ENCODE measurements around the gene ADORA1.

The ADORA1 gene

GRCh38 chr1:203171341-203172183 lies 44.0 kb downstream of the ADORA1 start:
- Histone ChIP-seq H2AFZ (ENCODE audit: low read depth, low read length) (no peak overlapping the region), H3K9me3 (ENCODE audit: control insufficient read depth, low read length) (no peaks in the 10 kb centered on the region), H3K4me2 (ENCODE audit: low read length, poor library complexity, severe bottlenecking) (no peak overlapping the region), H2BK15ac (ENCODE audit: low read depth, poor library complexity, severe bottlenecking) (no peak overlapping the region), H3K9ac (ENCODE audit: low read length) (no peak overlapping the region), H3K79me1 (replicated peaks; ENCODE audit: low read length, poor library complexity, severe bottlenecking) (peaks cover 10% of the 10 kb centered on the region), H3K4ac (ENCODE audit: low read depth in 1 of 2, low read length in 2 of 2) (no peak overlapping the region), H2BK12ac (ENCODE audit: low read length in 2 of 2) (no peak overlapping the region), H4K8ac (ENCODE audit: low read length) (no peak overlapping the region), H3K4me1 (ENCODE audit: control insufficient read depth, insufficient read depth, low read depth, low read length) (peaks cover 41% of the 10 kb centered on the region), H3K27me3 (ENCODE audit: control insufficient read depth in 1 of 2, insufficient read depth in 1 of 2, low read length in 2 of 2) (no peaks in the 10 kb centered on the region), H3K36me3 (ENCODE audit: control insufficient read depth in 1 of 2, insufficient read depth in 2 of 2, low read depth in 1 of 2, low read length in 2 of 2) (peaks cover 0 to 36% of the 10 kb centered on the region in 2 experiments), H3K4me3 (ENCODE audit: insufficient read depth in 1 of 2, low read depth in 1 of 2, low read length in 2 of 2) (no peak overlapping the region), H3K14ac (ENCODE audit: low read length in 2 of 2) (no peak overlapping the region), H2BK5ac (ENCODE audit: low read depth, low read length, poor library complexity, severe bottlenecking) (peak overlapping the region; percentile 67), H4K91ac (ENCODE audit: low read length) (peak overlapping the region; percentile 45), H3K18ac (ENCODE audit: low read depth in 1 of 2, low read length in 2 of 2) (peak overlapping the region in 1 of 2 experiments; percentile 37), H3K23ac (ENCODE audit: low read length in 2 of 2) (no peak overlapping the region), H2BK120ac (ENCODE audit: low read depth, low read length) (peak overlapping the region; percentile 12), H3K27ac (ENCODE audit: low read length, poor library complexity, severe bottlenecking) (no peak overlapping the region), H2AK5ac (ENCODE audit: low read length, severe bottlenecking) (peak overlapping the region; percentile 32)
- WGBS: 96% methylated on average over 20 of the region's 22 CpGs
- no peak for DNase-seq

- 66% methylated on average over 8 of the region's 8 CpGs for WGBS
These were observed 44.9 kb downstream of the ADORA1 start for GRCh38 chr1:203172184-203173010.

GRCh38 chr1:203173011-203173555 lies 45.6 kb downstream of the ADORA1 start:
- Histone ChIP-seq H4K8ac (ENCODE audit: low read length) (no peak overlapping the region), H3K36me3 (ENCODE audit: control insufficient read depth in 1 of 2, insufficient read depth in 2 of 2, low read depth in 1 of 2, low read length in 2 of 2) (peaks cover 0 to 22% of the 10 kb centered on the region in 2 experiments), H3K27ac (ENCODE audit: low read length, poor library complexity, severe bottlenecking) (no peak overlapping the region), H2BK5ac (ENCODE audit: low read depth, low read length, poor library complexity, severe bottlenecking) (no peak overlapping the region), H3K4me2 (ENCODE audit: low read length, poor library complexity, severe bottlenecking) (no peak overlapping the region), H2BK12ac (ENCODE audit: low read length in 2 of 2) (peak overlapping the region; percentile 15 to 35), H3K14ac (ENCODE audit: low read length in 2 of 2) (no peak overlapping the region), H2AFZ (ENCODE audit: low read depth, low read length) (no peak overlapping the region), H3K9me3 (ENCODE audit: control insufficient read depth, low read length) (no peaks in the 10 kb centered on the region), H3K18ac (ENCODE audit: low read depth in 1 of 2, low read length in 2 of 2) (no peak overlapping the region), H3K27me3 (ENCODE audit: control insufficient read depth in 1 of 2, insufficient read depth in 1 of 2, low read length in 2 of 2) (no peaks in the 10 kb centered on the region), H3K4ac (ENCODE audit: low read depth in 1 of 2, low read length in 2 of 2) (no peak overlapping the region), H2AK5ac (ENCODE audit: low read length, severe bottlenecking) (peak overlapping the region; percentile 21), H3K79me1 (replicated peaks; ENCODE audit: low read length, poor library complexity, severe bottlenecking) (peaks cover 2% of the 10 kb centered on the region), H2BK120ac (ENCODE audit: low read depth, low read length) (no peak overlapping the region), H2BK15ac (ENCODE audit: low read depth, poor library complexity, severe bottlenecking) (no peak overlapping the region), H3K23ac (ENCODE audit: low read length in 2 of 2) (no peak overlapping the region), H3K9ac (ENCODE audit: low read length) (no peak overlapping the region), H4K91ac (ENCODE audit: low read length) (no peak overlapping the region), H3K4me1 (ENCODE audit: control insufficient read depth, insufficient read depth, low read depth, low read length) (peaks cover 44% of the 10 kb centered on the region), H3K4me3 (ENCODE audit: insufficient read depth in 1 of 2, low read depth in 1 of 2, low read length in 2 of 2) (no peak overlapping the region)
- 91% methylated on average over 2 of the region's 2 CpGs for WGBS
- DNase-seq: no peak

More at GRCh38 chr1:203172184-203173010, 44.9 kb downstream of the ADORA1 start:
- Histone ChIP-seq H2AFZ (ENCODE audit: low read depth, low read length) (no peak overlapping the region), H3K14ac (ENCODE audit: low read length in 2 of 2) (no peak overlapping the region), H3K9ac (ENCODE audit: low read length) (no peak overlapping the region), H3K4me3 (ENCODE audit: insufficient read depth in 1 of 2, low read depth in 1 of 2, low read length in 2 of 2) (no peak overlapping the region), H3K23ac (ENCODE audit: low read length in 2 of 2) (no peak overlapping the region), H2BK12ac (ENCODE audit: low read length in 2 of 2) (peak overlapping the region; percentile 12 to 35), H3K4ac (ENCODE audit: low read depth in 1 of 2, low read length in 2 of 2) (no peak overlapping the region), H3K18ac (ENCODE audit: low read depth in 1 of 2, low read length in 2 of 2) (no peak overlapping the region), H3K27me3 (ENCODE audit: control insufficient read depth in 1 of 2, insufficient read depth in 1 of 2, low read length in 2 of 2) (no peaks in the 10 kb centered on the region), H2BK15ac (ENCODE audit: low read depth, poor library complexity, severe bottlenecking) (no peak overlapping the region), H3K79me1 (replicated peaks; ENCODE audit: low read length, poor library complexity, severe bottlenecking) (peaks cover 5% of the 10 kb centered on the region), H2BK120ac (ENCODE audit: low read depth, low read length) (no peak overlapping the region), H3K27ac (ENCODE audit: low read length, poor library complexity, severe bottlenecking) (no peak overlapping the region), H2AK5ac (ENCODE audit: low read length, severe bottlenecking) (peak overlapping the region; percentile 32), H3K4me2 (ENCODE audit: low read length, poor library complexity, severe bottlenecking) (no peak overlapping the region), H2BK5ac (ENCODE audit: low read depth, low read length, poor library complexity, severe bottlenecking) (peak overlapping the region; percentile 67), H4K91ac (ENCODE audit: low read length) (peak overlapping the region; percentile 4), H3K4me1 (ENCODE audit: control insufficient read depth, insufficient read depth, low read depth, low read length) (peaks cover 39% of the 10 kb centered on the region), H4K8ac (ENCODE audit: low read length) (no peak overlapping the region), H3K36me3 (ENCODE audit: control insufficient read depth in 1 of 2, insufficient read depth in 2 of 2, low read depth in 1 of 2, low read length in 2 of 2) (peaks cover 0 to 28% of the 10 kb centered on the region in 2 experiments), H3K9me3 (ENCODE audit: control insufficient read depth, low read length) (no peaks in the 10 kb centered on the region)
- DNase-seq: peak; percentile 48

- Histone ChIP-seq H3K36me3 (ENCODE audit: control insufficient read depth in 1 of 2, insufficient read depth in 2 of 2, low read depth in 1 of 2, low read length in 2 of 2) (peaks cover 0 to 17% of the 10 kb centered on the region in 2 experiments), H3K18ac (ENCODE audit: low read depth in 1 of 2, low read length in 2 of 2) (no peak overlapping the region), H3K4me2 (ENCODE audit: low read length, poor library complexity, severe bottlenecking) (no peak overlapping the region), H3K9ac (ENCODE audit: low read length) (no peak overlapping the region), H4K91ac (ENCODE audit: low read length) (no peak overlapping the region), H2AFZ (ENCODE audit: low read depth, low read length) (no peak overlapping the region), H4K8ac (ENCODE audit: low read length) (no peak overlapping the region), H2BK12ac (ENCODE audit: low read length in 2 of 2) (peak overlapping the region in 1 of 2 experiments; percentile 15), H2BK120ac (ENCODE audit: low read depth, low read length) (no peak overlapping the region), H2BK5ac (ENCODE audit: low read depth, low read length, poor library complexity, severe bottlenecking) (no peak overlapping the region), H2BK15ac (ENCODE audit: low read depth, poor library complexity, severe bottlenecking) (no peak overlapping the region), H3K4ac (ENCODE audit: low read depth in 1 of 2, low read length in 2 of 2) (no peak overlapping the region), H3K27ac (ENCODE audit: low read length, poor library complexity, severe bottlenecking) (no peak overlapping the region), H3K79me1 (replicated peaks; ENCODE audit: low read length, poor library complexity, severe bottlenecking) (no peaks in the 10 kb centered on the region), H3K9me3 (ENCODE audit: control insufficient read depth, low read length) (no peaks in the 10 kb centered on the region), H3K27me3 (ENCODE audit: control insufficient read depth in 1 of 2, insufficient read depth in 1 of 2, low read length in 2 of 2) (no peaks in the 10 kb centered on the region), H3K4me3 (ENCODE audit: insufficient read depth in 1 of 2, low read depth in 1 of 2, low read length in 2 of 2) (no peak overlapping the region), H3K23ac (ENCODE audit: low read length in 2 of 2) (no peak overlapping the region), H3K4me1 (ENCODE audit: control insufficient read depth, insufficient read depth, low read depth, low read length) (peaks cover 47% of the 10 kb centered on the region), H3K14ac (ENCODE audit: low read length in 2 of 2) (no peak overlapping the region), H2AK5ac (ENCODE audit: low read length, severe bottlenecking) (peak overlapping the region; percentile 21)
- no peak for DNase-seq
- 80% methylated on average over 5 of the region's 5 CpGs for WGBS
These were observed 46.0 kb downstream of the ADORA1 start for GRCh38 chr1:203173566-203173965.
